Endometrium (tissue), 2 donors: ENCODE data around the gene POLR3H.
"Not testable (repeated sequence)": the region's sequence is repeated elsewhere in the genome, so short reads cannot be mapped to it uniquely, and the experiment has no call there.

Experiments
- FAIRE-seq: peaks from 2 replicates; lab custom pipeline; 2012; peaks lifted over from hg19 to GRCh38; lab: Jason Lieb, UNC
- donor health status: control.
- donor health status: control.

The POLR3H gene

DNA sequence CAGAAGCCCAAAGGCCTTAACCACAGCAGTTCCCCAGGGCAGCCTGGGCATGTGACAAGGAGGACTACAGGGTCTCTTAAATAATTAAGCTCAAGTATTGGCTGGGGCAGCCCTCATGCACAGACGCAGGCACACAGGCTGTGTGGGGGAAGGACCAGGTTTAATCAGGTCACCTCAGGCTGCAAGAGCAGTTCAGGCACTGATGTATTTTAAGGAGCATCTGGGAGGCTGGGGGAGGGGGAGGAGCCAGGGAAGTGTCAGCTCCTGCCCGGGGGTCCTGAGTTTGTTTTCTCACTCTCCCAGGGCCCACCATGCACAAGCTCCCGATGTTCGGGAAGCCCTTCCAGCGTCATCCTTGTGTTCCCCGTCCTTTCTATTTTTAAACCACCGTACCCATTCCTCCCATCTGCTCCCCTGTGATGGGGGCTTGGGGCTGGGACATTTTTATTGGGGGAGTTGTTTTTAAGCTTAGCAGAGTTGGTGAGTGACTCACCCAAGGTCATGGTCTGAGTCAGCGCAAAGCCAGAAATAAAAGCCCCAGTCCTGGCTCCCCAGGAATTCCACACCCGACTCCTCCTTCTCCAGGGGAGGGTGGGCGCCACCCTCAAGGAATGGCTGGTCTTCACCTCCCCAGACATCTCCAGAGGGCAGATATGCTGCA lies 18.9 kb upstream of the POLR3H start:
- no peak for FAIRE-seq

DNA sequence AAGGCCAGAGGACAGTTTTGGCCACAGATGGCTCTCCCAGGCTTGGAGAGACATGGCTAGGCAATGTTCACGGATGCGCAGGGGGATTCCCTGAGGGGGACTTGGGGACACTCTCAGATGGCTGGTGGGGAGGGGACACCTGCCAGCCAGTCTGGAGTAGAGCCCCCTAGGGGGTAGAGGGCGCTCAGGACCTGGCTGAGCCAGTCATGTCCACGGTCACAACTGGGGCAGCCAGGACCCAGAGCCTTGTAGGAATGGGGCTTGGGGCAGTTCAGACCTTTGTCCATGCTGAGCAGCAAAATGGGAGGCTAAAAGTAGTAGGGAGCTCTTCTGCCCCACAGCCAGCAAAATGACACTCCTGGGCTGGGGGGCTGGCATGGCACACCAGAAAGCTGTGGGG lies 18.2 kb upstream of the POLR3H start:
- FAIRE-seq: no peak

DNA sequence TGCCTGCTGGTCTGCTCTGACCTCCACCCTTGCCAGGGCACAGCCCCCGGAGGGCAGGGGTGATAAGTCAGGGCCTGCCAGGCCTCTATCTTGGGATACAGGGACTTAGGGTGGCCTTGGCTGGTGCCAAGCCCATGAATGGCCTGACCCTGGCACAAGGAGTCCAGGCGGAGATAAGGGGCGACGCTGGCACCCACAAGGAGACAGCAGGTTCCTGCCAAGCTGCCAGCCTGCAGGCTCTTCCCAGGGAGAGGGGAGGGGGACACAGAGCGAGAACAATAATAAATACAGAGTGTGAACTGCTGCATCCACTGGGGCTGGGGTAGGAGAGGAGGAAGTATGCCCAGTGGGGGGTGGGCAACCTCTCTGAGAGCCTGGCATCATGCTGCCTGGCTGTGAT lies 17.5 kb upstream of the POLR3H start:
- FAIRE-seq: no peak

GRCh38 chr22:41561335-41561734 lies 17.1 kb upstream of the POLR3H start:
- no peak for FAIRE-seq

DNA sequence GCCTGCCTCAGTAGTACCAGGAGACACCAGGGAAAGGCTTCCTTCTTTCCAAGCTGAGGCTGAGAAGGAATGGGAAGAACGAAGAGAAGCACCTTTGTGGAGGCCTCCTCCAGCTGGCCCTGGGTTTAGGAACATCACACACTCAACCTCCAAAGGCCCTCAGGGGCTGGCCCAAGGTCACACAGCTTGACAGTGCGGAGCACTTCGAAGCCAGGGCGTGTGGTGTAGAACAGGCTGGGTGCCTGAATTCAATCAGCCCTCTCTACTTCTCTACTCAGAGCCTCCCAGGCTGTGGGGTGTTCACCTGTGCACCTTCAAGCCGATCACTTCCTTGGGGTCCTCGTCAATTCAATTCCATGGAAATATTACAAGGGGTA lies 15.8 kb upstream of the POLR3H start:
- no peak for FAIRE-seq

- not testable (repeated sequence) for FAIRE-seq
Observed at GRCh38 chr22:41558241-41558630, 14.0 kb upstream of the POLR3H start.

- no peak for FAIRE-seq
Observed at GRCh38 chr22:41557401-41558240, 13.4 kb upstream of the POLR3H start.

DNA sequence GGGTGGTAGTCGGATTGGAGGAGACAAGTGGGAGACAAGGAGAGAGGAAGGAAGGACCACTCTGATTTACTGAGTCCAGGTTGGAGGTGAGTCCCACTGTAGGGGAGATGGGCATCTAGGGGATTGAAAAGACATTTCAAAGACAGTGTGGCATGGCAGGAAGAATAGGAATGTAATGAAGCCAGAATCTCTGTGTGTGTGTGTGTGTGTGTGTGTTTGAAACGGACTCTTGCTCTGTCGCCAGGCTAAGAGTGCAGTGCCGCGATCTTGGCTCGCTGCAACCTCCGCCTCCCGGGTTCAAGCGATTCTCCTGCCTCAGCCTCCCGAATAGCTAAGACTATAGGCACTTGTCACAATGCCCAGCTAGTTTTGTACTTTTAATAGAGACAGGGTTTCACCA lies 12.3 kb upstream of the POLR3H start:
- no peak for FAIRE-seq

GRCh38 chr22:41555325-41555982 lies 11.2 kb upstream of the POLR3H start:
- no peak for FAIRE-seq

- FAIRE-seq: no peak
Observed at GRCh38 chr22:41551877-41552582, 7.8 kb upstream of the POLR3H start.

DNA sequence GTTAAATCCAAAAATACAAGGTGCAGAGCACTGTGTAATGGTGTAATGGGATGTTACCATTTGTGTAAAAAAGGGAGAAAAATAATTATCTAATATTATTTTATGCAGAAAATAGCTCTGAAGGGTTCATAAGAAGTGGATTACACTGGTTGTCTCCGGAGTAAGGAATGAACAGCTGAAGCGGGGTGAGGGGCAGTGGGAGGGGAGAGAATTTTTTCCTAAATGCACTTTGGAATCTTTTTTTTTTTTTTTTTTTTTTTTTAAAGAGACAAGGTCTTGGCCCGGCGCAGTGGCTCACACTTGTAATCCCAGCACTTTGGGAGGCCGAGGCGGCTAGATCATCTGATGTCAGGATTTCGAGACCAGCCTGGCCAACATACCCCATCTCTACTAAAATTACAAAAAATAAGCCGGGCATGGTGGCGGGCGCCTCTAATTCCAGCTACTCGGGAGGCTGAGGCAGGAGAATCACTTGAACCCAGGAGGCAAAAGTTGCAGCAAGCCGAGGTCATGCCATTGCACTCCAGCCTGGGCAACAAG lies 6.8 kb upstream of the POLR3H start:
- no peak for FAIRE-seq

- no peak for FAIRE-seq
Observed at GRCh38 chr22:41548830-41549211, 4.6 kb upstream of the POLR3H start.

DNA sequence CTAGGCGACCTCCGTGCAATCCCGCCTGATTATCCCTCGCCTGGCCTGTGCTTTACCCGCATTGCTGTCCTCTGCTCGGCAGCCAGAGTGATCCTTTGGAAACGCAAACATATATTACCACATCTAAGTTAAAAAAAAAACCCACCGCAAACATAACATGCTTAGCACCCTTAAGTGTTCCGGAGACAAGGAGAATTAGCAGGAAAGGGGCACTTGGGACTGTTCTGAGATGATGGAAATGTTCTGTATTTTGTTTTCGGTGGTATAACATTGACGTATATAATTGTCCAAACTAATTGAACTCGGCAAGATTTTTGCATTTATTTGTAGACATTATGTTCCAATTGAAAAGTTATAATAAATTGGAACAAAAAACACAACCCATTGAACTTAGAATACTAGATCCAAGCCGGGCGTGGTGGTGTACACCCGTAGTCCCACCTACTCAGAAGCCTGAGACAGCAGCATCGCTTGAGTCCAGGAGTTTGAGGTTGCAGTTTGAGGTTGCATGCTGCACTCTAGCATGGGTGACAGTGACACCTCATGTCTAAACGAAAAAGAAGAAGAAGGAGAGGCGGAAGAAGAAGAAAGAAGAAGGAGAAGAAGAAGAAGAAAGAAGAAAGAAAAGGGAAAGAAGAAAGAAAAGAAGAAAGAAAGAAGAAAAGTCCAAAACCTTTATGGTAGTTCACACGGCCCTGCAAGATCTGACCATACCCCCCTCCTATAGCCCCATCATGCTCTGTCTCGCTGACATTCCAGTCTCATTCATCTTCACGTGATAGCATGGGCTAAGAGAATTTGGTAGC lies 604 bp upstream of the POLR3H start:
- FAIRE-seq: no peak

DNA sequence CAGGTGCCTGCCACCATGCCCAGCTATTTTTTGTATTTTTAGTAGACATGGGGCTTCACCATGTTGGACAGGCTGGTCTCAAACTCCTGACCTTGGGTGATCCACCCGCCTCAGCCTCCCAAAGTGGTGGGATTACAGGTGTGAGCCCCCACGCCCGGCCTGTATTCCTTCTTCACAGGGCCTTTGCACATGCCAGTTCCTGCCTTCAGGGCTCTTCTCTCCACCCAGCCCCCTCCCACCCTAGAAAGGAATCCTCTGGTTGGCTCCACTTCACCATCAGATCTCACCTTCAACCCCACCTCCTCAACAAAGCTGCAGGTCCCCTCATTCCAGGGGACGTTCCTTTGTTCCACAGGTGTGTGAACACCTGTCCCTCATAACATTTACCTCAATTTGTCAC lies 2.0 kb downstream of the POLR3H start:
- no peak for FAIRE-seq

DNA sequence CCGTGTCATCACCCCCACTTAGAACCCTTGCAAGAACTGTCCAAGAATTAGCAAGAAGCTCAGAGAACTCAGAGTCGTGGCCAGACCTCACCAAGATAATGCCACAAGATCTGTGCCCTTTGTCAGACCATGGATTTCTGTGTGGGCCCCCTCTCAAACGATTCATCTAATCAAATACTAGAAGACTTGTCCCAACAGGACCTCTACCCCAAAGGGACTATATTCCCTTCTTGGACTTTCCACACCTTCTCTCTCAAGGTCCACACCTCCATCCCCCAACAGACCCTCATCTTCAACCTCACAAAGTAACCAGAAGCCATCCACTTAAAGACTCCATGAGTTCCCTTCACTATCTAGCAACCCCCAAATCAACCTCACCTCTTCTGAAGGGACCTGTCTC lies 2.8 kb downstream of the POLR3H start:
- FAIRE-seq: no peak

GRCh38 chr22:41540365-41540764 lies 3.9 kb downstream of the POLR3H start:
- no peak for FAIRE-seq

- FAIRE-seq: no peak
Observed at GRCh38 chr22:41540006-41540315, 4.3 kb downstream of the POLR3H start.

DNA sequence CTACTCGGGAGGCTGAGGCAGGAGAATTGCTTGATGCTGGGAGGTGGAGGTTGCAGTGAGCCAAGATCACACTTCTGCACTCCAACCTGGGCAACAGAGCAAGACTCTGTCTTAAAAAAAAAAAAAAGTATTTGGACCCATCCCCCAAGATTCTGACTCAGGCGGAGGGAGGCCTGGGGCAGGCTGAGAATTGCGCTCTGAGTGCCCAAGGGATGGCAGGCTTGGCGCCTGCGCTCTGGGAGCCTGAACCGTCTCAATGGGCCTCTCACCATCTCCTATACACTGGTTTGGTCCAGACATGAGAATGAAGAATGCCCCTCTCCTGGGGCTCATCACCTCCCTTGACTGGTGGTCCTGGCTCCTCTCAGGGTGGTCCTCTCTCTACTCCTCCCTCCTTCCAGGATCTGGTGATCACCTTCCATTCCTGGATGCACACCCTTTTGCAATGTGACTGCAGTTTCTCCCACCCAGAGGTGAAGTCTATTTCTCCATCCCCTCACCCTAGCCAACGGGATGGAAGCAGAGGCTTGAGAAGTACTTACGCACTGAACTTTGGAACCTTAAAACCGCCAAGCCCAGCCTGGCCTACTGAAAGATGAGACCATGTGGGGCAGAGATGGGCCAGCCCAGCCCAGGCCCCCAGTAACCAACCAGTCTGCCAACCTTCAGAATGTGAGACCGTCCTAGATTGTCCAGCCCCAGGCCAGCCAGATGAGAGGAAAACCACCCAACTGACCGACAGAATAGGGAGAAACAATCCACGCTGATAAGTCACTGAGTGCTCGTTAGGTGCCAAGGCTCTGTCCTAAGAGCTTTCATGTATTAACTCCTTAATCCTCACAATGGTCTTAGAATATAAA lies 4.9 kb downstream of the POLR3H start:
- FAIRE-seq: no peak

DNA sequence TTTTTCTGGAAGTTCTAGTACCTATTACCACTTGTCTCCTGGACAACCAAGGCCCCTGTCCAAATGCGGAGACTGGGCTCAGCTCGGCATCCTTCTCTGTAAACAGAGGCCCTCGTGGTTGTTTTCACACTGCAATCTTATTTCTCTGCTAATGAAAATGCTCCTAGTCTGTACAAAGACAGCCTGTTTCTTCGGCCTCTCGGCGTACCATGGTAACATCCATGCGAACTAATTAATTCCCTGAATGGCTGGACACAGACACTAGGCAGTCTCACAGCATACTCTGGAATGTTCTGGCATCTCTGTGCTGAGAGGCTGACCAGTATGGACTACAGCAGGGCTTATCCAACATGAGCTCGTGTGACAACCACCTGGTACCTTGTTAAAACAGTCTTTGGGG lies 5.7 kb downstream of the POLR3H start:
- FAIRE-seq: no peak

- FAIRE-seq: no peak
Observed at GRCh38 chr22:41537203-41537602, 7.1 kb downstream of the POLR3H start.

DNA sequence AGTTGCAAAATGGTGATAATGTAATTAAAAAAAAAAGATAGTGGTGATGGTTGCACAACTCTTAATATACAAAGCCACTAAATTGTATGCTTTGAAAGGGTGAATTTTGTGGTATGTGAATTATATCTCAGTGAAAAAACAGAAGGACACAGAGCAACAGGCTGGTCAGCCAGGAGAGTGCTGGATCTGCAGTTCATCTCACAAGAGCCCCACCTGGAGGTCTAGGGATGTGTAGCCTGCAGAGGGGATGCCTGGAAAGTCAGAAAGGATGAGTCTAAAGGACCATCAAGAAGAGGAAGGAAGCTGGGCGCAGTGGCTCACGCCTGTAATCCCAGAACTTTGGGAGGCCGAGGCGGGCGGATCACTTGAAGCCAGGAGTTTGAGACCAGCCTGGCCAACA lies 9.0 kb downstream of the POLR3H start:
- FAIRE-seq: no peak
